Measurements from ENCODE around the gene BTBD1.
"Not testable (repeated sequence)": the region's sequence is repeated elsewhere in the genome, so short reads cannot be mapped to it uniquely, and the experiment has no call there.

The BTBD1 gene

DNA sequence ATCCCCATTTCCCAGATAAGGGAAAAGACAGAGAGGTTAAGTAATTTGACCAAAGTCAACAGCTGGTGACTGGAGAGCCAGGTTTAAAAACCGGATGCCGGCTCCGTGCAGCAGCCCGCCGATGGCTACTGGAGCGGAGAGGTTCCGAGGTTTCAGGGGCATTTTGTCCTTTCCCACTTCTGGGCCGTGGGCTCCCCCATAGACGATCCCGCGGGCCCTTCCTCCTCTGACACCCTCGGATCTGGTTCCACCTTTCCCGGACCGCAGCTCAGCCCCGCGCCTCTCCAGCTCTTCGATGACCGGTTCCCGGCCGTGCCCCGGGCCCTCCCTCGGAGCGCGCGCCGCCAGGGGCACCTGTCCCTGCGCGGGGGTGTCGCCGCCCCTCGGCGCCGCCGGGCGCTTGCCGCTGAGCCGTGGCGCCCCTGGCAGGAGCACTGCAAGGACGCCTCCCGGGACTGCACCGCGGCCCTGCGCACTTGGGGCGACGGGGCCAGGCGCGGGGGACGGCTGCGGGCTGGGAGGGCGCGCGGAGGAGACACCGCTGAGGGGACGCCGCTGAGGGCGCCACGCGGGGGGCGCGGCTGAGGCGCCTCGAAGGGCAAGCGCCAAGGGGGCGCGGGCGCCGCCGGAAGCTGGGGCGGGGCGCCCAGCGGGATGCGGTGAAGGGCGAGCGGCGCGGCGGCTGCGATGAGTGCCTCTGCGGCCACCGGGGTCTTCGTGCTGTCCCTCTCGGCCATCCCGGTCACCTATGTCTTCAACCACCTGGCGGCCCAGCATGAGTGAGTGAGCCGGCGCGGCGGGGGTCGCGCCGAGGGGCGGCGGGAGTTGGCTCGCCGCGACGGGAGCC is 40.2 kb upstream of the BTBD1 start, which contains the start of gene TM6SF1:
Gene TM6SF1 (plus strand): TSS at position 652 of the 847 bp plus-strand sequence. CDS start 36 bp downstream, at position 688.
- Mint-ChIP-seq H3K9me3 (no peaks in the 10 kb centered on the region), H3K4me3 (peak within 1 kb of the TSS; percentile 92), H3K36me3 (peaks cover 23% of the 10 kb centered on the region), H3K4me1 (peaks cover 36% of the 10 kb centered on the region), H3K27ac (peak within 1 kb of the TSS; percentile 90), H3K27me3 (peaks cover 45% of the 10 kb centered on the region)
- peak; percentile 54 for DNase-seq
- CTCF ChIA-PET = no interaction called here

DNA sequence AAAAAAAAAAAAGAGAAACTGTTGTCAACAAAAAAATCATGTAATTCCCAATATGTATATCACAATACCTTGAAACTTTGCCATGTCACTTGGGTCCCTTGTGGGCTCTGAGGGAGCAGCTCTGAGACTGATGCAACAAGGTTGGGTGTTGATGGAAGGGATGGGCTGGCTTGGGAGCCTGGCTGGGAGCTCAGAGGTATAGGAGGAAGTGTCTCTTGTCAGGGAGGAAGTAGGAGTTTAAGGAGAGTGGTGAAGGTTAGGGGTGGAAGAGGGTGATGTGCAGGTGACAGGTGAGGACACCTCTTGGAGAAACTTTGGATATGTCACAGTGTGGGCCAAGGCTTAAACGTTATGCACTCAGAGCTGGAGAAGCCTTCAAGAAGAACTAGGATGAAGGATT is 38.4 kb upstream of the BTBD1 start:
- Mint-ChIP-seq H3K27ac (no peak overlapping the region), H3K4me3 (no peak overlapping the region)

DNA sequence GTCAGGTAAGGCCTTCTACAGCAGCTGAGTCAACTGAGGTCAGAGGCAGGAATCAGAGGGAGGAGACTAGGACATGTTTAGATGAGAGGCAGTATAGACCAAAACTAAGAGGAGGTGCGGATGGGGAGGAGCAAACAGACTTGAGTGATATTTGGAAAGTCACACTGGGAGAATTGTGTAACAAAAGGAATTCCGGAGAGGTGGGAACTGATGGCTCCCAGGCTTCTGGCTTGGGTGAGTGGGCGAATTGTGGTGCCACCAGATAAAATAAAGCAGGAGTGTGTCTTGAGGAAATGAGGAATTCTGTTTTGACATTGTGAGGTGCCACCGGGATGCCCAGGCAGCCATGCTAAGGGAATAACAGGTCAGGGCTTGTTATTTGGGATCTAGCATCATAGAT is 37.1 kb upstream of the BTBD1 start:
- CTCF ChIA-PET = no interaction called here
- Mint-ChIP-seq H3K9me3 (no peaks in the 10 kb centered on the region), H3K4me1 (peaks cover 17% of the 10 kb centered on the region), H3K27me3 (peaks cover 63% of the 10 kb centered on the region), H3K4me3 (no peak overlapping the region), H3K27ac (no peak overlapping the region), H3K36me3 (peaks cover 7% of the 10 kb centered on the region)
- no peak for DNase-seq

More for the DNA sequence above, 38.4 kb upstream of the BTBD1 start:
- H3K27me3 Mint-ChIP-seq = peaks cover 60% of the 10 kb centered on the region
- no peak for DNase-seq
- no peaks in the 10 kb centered on the region for H3K9me3 Mint-ChIP-seq
- peaks cover 15% of the 10 kb centered on the region for H3K36me3 Mint-ChIP-seq
- peaks cover 30% of the 10 kb centered on the region for H3K4me1 Mint-ChIP-seq
- CTCF ChIA-PET = interaction anchor here (1.2 kb wide), 1 partner anchor 101 kb away, joined by 3 read pairs; no protein-coding TSS in a partner anchor

DNA sequence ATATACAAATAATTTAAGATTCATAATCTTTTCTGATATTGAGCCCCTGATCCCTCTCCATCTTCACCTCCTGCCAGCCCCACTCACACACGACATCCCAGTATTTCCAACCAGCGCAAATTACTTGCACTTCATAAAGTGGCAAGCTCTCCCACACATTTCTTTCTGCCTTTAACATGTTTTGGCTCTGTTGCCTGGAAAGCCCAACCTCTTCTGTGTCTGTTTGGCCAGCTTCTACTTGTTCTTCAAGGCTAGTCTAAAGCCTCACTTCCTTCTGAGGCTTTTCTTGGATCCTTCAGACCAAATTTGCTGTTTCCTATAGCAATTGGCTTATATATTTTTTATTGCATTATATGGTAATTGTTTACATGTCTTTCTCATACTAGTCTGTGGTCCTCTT is 35.3 kb upstream of the BTBD1 start:
- no peaks in the 10 kb centered on the region for H3K36me3 Mint-ChIP-seq
- H3K4me1 Mint-ChIP-seq = peaks cover 5% of the 10 kb centered on the region
- H3K27me3 Mint-ChIP-seq = peaks cover 79% of the 10 kb centered on the region
- H3K9me3 Mint-ChIP-seq = peaks cover 9% of the 10 kb centered on the region
- DNase-seq = no peak
- CTCF ChIA-PET = no interaction called here
- no peak overlapping the region for H3K4me3 Mint-ChIP-seq
- no peak overlapping the region for H3K27ac Mint-ChIP-seq

DNA sequence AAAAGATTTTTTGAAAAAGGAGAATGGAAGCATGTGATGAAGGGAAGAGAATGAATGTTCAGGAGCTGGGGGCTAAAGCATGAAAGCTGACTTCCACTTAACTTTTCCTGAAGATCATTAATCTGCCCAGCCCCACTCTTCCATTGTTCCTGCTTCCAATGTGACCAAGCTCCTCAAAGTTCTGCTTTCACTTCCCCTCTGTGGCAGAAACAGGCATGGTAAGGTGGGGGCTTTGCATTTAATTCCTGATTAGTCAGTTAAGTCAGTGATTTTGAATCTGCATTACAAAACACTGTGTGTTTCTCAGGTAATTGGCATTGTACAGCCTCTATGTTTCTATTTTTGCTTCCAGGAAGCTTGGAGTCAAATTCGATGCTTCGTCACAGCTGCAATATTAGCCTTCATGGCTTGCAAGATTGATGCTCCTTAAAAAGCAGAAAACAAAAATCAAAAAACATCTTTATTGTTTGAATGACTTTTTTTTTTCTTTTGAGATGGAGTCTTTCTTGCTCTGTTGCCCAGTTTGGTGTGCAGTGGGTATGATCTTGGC is 33.1 kb upstream of the BTBD1 start:
- no peak for DNase-seq
- CTCF ChIA-PET = no interaction called here
- peaks cover 9% of the 10 kb centered on the region for H3K9me3 Mint-ChIP-seq

DNA sequence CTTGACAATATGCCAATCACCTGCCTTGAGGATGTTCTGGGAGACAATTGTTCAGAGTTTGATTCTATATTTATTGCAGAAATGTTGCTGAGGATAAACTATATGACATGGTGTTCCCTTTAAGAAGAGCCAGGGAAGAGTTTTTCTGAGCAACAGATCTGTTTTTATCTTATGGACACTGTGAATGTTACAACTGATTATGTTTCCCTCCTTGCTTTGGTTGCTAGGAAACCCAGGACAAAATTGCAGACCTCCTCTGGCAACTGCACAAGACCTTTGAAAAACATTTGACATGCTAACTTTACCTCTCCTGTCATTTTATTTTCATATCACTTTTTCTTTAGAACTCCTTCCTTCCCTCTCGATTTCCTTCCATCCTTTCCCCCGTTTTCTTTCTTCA is 32.2 kb upstream of the BTBD1 start:
- Mint-ChIP-seq H3K27ac (no peak overlapping the region), H3K4me1 (no peaks in the 10 kb centered on the region), H3K36me3 (peaks cover 1% of the 10 kb centered on the region), H3K4me3 (no peak overlapping the region), H3K27me3 (peaks cover 64% of the 10 kb centered on the region), H3K9me3 (peaks cover 9% of the 10 kb centered on the region)
- CTCF ChIA-PET = no interaction called here
- DNase-seq = no peak

More for the DNA sequence above, 33.1 kb upstream of the BTBD1 start:
- no peak overlapping the region for H3K4me3 Mint-ChIP-seq
- H3K36me3 Mint-ChIP-seq = peaks cover 1% of the 10 kb centered on the region
- H3K4me1 Mint-ChIP-seq = no peaks in the 10 kb centered on the region
- H3K27ac Mint-ChIP-seq = no peak overlapping the region
- H3K27me3 Mint-ChIP-seq = peaks cover 70% of the 10 kb centered on the region

DNA sequence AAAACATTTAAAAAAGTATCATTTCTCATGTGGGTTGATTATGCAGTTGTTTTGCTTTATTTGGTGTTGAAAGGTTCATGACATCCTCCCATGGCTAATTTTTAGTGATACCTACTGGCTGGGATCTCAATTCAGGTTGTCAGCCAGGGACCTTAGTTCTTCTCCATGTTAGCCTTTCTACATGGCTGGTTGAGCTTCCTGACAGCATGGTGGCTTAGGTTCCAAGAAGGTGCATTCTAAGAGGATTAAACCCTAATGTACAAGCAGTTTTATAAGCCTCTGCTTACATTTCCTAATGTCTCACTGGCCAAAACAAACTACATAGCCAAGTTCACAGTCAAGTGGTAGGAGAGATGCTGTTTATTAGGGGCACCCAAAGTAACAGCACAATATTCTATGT is 31.0 kb upstream of the BTBD1 start:
- H3K36me3 Mint-ChIP-seq = peaks cover 1% of the 10 kb centered on the region
- H3K9me3 Mint-ChIP-seq = peaks cover 9% of the 10 kb centered on the region
- no peaks in the 10 kb centered on the region for H3K4me1 Mint-ChIP-seq
- H3K27ac Mint-ChIP-seq = no peak overlapping the region
- peaks cover 61% of the 10 kb centered on the region for H3K27me3 Mint-ChIP-seq
- DNase-seq = no peak
- CTCF ChIA-PET = no interaction called here
- H3K4me3 Mint-ChIP-seq = no peak overlapping the region

DNA sequence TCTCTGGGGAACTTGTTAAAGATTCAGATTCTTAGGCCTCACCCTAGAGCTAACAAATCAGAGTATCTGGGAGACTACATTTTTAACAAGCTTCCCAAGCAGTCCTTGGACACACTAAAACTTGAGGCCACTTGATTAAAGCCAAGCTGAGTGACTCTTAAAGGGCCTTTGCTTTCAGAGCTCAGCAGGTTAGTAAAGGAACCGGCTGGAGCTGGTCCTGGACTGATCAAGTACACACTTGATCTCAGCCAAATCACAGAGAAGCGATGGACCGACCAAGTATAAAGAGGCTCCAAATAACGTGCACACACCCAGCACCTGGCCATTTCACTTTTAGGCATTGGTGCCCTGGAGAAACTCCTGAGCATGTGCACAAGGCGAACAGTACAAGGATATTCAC is 27.5 kb upstream of the BTBD1 start:
- H3K9me3 Mint-ChIP-seq = peaks cover 9% of the 10 kb centered on the region
- H3K36me3 Mint-ChIP-seq = peaks cover 1% of the 10 kb centered on the region
- no peak for DNase-seq
- H3K4me1 Mint-ChIP-seq = peaks cover 6% of the 10 kb centered on the region
- no peak overlapping the region for H3K4me3 Mint-ChIP-seq
- peaks cover 41% of the 10 kb centered on the region for H3K27me3 Mint-ChIP-seq
- H3K27ac Mint-ChIP-seq = no peak overlapping the region
- CTCF ChIA-PET = no interaction called here

DNA sequence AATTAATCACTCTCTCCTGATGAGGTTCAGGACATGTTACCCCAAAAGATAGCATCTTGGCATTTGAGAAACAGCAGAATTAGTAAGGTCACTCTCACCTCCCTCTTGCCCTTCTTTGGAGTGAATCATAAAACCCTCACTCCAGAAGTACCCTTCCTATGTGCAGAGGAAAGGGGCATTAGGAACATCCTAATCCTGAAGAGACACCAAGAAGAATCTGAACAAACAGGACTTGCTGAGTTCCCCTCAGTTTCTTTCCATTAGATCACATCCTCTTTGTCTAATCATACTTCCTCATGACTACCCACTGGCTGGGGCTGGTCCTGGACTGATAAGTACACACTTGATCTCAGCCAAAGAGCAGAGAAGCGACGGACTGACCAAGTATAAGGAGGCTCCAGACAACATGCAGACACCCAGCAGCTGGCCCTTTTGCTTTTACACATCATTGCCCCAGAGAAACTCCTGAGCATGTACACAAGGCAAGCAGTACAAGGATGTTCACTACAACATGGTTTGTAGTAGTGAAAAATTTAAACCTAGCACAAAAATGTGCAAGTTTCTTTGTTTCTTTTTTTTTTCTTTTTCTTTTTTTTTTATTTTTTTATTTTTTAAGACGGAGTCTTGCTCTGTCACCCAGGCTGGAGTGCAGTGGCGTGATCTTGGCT is 25.4 kb upstream of the BTBD1 start:
- Mint-ChIP-seq H3K36me3 (peaks cover 1% of the 10 kb centered on the region), H3K4me3 (no peak overlapping the region), H3K27me3 (peaks cover 38% of the 10 kb centered on the region), H3K4me1 (peaks cover 6% of the 10 kb centered on the region), H3K27ac (no peak overlapping the region), H3K9me3 (no peaks in the 10 kb centered on the region)
- DNase-seq = no peak
- CTCF ChIA-PET = no interaction called here

DNA sequence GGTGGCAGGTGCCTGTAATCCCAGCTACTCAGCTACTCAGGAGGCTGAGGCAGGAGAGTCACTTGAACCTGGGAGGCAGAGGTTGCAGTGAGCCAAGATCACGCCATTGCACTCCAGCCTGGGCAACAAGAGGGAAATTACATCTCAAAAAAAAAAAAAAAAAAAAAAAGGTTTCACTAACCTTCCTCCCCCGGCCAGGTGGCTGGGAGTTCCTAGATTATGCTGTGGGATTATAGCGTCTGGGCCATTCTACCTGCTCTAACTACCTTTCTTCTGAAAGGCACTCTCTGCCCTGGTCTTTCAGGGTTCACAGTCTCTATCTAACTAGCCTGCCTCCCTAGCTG is 24.9 kb upstream of the BTBD1 start:
- H3K36me3 Mint-ChIP-seq, DNase-seq, CTCF ChIA-PET, H3K4me3 Mint-ChIP-seq, H3K9me3 Mint-ChIP-seq, H3K4me1 Mint-ChIP-seq, H3K27ac Mint-ChIP-seq: not testable (repeated sequence)
- peaks cover 33% of the 10 kb centered on the region for H3K27me3 Mint-ChIP-seq

DNA sequence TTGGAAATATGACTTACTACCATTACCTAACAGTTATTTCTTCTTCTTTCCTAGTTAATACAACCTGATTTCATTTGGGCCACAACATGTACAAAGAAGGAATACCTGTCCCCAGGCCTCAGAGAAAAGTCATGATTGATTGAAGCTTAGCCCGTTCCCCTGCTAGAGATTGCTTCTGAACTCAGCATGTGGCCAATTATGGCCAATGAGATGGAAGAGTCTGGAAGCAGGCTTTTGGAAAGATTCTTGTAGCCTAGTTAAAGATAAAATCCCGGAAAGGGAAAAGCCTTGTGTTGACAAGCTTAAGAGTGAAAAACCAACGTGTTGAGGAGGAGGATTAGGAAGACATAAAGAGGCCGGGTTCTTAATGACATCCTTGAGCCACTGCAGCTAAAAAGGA is 23.4 kb upstream of the BTBD1 start:
- Mint-ChIP-seq H3K9me3 (no peaks in the 10 kb centered on the region), H3K4me1 (peaks cover 6% of the 10 kb centered on the region), H3K4me3 (no peak overlapping the region), H3K27me3 (peaks cover 36% of the 10 kb centered on the region), H3K27ac (no peak overlapping the region), H3K36me3 (no peaks in the 10 kb centered on the region)
- DNase-seq = no peak
- CTCF ChIA-PET = no interaction called here

DNA sequence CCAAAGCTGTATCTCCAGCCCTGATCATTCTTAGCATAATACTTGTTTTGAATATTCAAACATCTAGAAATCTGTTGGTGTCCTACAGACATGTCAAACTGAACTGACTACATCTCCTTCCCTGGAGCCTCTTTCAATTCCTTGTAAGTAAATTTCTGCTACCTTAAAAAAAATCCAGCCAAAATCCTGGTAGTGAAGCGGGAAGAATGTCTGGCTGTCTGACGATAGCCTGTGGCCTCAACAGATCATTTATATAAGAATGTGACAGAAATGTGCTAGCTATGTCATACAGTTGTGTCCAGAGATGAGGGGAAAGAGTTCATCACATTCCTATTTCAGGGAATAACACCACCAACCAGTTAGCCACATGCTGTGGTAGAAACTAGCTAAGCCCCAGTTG is 21.8 kb upstream of the BTBD1 start:
- H3K27me3 Mint-ChIP-seq = peaks cover 37% of the 10 kb centered on the region
- DNase-seq = no peak
- no peaks in the 10 kb centered on the region for H3K36me3 Mint-ChIP-seq
- no peaks in the 10 kb centered on the region for H3K9me3 Mint-ChIP-seq
- H3K4me1 Mint-ChIP-seq = peaks cover 6% of the 10 kb centered on the region
- CTCF ChIA-PET = no interaction called here
- H3K27ac Mint-ChIP-seq = no peak overlapping the region
- no peak overlapping the region for H3K4me3 Mint-ChIP-seq

DNA sequence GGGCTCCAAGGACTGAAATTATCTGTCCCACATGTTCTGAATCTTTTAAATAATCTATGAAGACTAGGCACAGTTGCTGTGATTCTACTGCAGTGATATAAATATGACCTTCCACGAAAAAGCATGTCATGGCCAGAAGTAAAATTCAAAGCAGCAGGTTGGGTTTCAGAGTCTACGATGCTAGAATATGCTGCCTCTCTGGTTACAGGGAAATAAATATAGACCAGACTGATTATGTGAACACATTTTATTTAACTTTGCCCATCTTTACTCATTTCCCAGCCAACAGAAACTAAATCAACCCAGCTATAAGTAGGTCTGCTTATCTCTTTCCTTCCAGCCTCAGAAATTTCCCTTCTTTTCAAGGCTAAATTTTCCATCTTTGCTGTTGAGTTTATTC is 20.5 kb upstream of the BTBD1 start:
- H3K9me3 Mint-ChIP-seq = no peaks in the 10 kb centered on the region
- CTCF ChIA-PET = no interaction called here
- no peaks in the 10 kb centered on the region for H3K36me3 Mint-ChIP-seq
- no peak overlapping the region for H3K4me3 Mint-ChIP-seq
- H3K27me3 Mint-ChIP-seq = peaks cover 40% of the 10 kb centered on the region
- DNase-seq = no peak
- no peak overlapping the region for H3K27ac Mint-ChIP-seq
- peaks cover 6% of the 10 kb centered on the region for H3K4me1 Mint-ChIP-seq

DNA sequence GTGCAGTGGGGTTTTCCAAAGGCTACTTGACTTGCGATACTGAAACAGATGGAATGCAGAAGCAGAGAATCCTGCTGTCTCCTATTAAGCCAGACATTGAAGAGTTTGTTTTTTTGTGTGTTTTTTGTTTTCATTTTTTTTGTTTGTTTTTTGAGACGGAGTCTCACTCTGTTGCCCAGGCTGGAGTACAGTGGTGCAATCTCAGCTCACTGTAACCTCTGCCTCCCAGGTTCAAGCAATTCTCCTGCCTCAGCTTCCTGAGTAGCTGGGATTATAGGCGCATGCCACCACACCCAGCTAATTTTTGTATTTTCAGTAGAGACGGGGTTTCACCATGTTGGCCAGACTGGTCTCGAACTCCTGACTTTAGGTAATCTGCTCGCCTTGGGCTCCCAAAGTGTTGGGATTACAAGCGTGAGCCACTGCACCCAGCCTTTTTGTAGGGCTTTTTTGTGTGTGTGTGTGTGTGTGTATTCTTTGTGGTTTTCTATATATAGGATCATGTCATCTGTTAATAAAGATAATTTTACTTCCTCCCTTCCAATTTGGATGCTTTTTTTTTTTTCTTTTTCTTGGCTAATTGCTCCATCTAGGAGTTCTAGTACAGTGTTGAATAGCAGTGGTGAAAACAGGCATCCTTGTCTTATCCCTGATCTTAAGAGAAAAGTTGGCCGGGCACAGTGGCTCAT is 19.0 kb upstream of the BTBD1 start:
- H3K4me1 Mint-ChIP-seq, DNase-seq, H3K27ac Mint-ChIP-seq, CTCF ChIA-PET, H3K4me3 Mint-ChIP-seq, H3K9me3 Mint-ChIP-seq, H3K36me3 Mint-ChIP-seq: not testable (repeated sequence)
- peaks cover 39% of the 10 kb centered on the region for H3K27me3 Mint-ChIP-seq
